ENCODE data around the gene SOST.

DNA sequence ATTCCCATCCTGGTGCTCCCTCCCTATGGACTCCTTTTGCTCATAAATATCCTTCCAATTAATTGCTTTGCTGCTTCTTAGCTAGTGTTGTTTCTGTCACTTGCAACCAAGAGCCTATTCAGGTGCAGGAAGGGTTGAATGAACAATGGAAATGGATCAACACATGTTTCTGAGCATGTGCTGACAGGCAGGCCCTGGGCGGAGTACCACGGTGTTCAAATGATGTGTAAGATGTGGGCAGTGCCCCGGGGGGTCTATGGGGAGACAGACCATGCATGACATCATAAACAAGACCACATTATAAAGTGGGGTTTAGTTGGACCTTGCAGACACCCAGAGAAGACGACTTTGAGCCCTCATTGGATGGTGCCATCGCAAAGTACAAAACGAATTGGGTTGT lies 48.5 kb downstream of the SOST start:
- TF ChIP-seq, protein P1, sequence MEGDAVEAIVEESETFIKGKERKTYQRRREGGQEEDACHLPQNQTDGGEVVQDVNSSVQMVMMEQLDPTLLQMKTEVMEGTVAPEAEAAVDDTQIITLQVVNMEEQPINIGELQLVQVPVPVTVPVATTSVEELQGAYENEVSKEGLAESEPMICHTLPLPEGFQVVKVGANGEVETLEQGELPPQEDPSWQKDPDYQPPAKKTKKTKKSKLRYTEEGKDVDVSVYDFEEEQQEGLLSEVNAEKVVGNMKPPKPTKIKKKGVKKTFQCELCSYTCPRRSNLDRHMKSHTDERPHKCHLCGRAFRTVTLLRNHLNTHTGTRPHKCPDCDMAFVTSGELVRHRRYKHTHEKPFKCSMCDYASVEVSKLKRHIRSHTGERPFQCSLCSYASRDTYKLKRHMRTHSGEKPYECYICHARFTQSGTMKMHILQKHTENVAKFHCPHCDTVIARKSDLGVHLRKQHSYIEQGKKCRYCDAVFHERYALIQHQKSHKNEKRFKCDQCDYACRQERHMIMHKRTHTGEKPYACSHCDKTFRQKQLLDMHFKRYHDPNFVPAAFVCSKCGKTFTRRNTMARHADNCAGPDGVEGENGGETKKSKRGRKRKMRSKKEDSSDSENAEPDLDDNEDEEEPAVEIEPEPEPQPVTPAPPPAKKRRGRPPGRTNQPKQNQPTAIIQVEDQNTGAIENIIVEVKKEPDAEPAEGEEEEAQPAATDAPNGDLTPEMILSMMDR (IDR thresholded peaks at IDR 0.05; ENCODE audit: low read depth, low read length), result no peak
- TF ChIP-seq POLR2A (IDR thresholded peaks at IDR 0.05; ENCODE audit: extremely low read depth, insufficient read length), result no peak

All from NB4 (cell line).